ENCODE measurements around the gene MAGI2.

Gene MAGI2

DNA sequence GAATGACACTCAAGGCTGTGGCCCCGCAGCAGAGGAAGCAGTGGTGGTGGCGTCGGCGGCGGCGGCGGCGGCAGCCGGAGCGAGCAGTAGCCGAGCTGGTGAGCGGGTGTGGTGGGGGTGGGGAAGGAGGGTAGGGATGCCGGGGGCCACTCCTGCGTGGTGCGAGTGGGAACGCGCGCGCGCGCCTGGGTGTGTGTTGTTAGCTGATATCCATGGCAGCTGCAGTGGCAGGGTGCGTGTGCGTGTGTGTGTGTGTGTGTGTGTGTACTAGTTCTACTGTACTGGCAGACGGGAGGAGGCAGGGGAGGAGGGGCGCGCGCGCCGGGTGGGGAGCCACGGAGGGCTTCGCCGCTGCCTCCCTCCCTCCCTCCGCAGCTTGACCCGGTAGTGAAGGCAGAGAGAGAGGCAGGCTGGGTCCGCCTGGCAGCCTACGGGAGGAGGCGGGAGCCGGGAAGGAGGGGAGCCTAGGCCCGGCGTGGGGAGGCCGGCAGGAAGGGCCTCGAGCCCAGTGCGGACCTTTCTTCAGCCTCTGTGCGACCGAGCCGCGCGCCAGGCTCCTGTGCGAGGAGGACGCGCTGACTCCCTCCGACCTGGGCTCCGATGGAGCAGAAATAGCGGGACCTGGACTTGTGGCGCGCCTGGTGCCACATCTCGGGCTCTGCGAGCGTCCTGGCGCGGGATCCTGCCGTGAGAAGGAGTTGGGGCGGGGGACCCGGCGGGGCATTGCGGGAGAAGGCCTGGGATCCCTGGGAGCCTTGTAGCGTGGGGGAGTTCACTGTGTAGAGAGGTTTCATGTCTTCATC, at the start of gene MAGI2:
MAGI2 (minus strand) TSS at position 110 of the 803 bp plus-strand sequence. CDS start 347 bp downstream, outside the sequence.
- peak within 1 kb of the TSS; percentile 57 for H3K4me3 ChIP-seq (ENCODE audit: low read depth, low read length)

DNA sequence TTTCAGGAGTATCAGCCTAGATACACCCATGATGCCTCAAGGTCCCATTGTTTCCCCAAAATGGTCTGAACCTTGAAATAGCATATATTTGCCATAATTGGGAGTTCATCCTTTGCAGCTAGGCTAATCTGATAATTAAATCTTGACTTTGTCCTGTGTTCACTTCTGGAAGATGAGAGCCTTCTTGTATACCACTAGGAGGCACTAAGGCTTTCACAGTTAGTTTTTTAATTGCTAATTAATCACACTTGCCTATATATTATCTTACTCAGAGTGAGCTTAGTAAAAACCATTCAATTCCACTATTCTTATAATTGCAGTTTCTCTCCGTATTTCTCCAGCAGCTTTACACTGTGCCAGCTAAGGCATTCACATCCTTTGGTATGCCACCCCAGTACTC, 48.7 kb upstream of the MAGI2 start:
- no peak overlapping the region for H3K4me3 ChIP-seq (ENCODE audit: low read depth, low read length)

DNA sequence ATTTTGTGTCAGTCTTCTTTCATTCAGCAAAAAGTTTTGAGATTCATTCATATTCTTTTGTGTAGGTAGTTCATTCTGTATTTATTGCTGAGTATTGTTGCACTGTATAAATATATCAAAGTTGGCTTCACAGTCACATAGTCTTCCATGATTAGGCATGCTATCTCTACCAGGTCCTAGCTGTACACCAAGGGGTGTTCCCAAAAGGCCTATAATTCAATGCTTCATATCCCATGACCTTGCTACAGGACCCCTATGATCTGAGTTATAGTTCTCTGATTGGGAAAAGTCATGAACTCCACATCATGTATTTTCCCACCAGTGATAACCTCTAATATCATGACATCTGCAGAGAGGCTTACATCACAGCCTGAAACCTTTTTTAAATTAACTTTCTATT, 47.3 kb upstream of the MAGI2 start:
- H3K4me3 ChIP-seq (ENCODE audit: low read depth, low read length): no peak overlapping the region

DNA sequence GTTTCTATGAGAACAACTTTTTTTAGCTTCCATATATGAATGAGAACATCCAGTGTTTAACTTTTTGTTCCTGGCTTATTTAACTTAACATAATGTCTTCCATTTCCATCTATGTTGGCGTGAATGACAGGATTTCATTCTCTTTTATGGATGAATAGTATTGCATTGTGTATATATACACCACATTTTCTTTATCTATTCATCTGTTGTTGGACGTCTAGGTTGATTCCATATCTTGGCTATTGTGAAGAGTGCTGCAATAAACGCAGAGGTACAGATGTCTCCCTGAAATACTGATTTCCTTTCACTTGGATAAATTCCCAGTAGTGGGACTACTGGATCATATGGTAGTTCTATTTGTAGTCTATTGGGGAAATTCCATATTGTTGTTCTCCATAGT, 44.3 kb upstream of the MAGI2 start:
- no peak overlapping the region for H3K4me3 ChIP-seq (ENCODE audit: low read depth, low read length)

DNA sequence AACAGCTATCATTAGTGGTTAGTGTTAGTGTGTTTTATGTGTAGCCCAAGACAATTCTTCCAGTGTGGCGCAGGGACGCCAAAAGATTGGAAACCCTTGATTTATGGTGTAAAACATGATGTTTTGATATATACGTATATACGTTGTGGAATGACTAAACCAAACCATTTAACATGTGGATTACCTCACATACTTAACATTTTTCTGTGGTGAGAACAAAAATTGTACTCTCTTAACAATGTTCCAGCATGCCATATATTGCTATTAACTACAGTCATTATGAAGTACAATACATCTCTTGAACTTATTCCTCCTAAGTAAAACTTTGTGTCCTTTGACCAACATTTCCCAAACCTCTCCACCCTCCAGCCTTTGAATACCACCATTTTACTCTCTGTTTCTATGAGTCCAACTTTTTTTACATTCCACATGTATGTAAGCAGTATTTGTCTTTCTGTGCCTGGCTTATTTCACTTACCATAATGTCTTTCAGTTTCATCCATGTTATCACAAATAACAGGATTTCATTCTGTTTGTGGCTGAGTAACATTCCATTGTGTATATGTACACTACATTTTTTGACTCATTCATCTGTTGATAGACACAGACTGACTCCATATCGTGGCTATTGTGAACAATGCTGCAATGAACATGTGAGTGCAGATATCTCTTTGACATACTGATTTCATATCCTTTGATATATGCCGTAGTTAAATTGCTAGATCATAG, 42.2 kb upstream of the MAGI2 start:
- H3K4me3 ChIP-seq (ENCODE audit: low read depth, low read length): no peak overlapping the region

DNA sequence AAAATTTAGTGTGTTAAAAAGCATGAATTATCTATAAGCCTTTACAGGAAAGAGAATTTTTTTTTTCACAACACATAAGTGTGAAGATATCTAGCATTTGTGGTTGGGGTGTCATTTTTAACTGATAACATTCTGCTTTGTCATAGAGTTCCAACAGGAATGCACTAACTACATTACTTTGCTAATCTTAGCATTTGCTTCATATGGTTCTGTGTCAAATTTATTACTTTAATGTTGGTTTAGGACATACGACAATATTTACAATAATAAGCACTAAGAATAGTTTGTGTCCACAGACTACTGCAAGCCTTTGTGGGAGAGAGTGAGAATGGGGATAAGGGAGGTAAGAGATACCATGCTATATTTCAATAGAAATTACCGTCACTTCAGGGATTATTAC, 40.6 kb upstream of the MAGI2 start:
- H3K4me3 ChIP-seq (ENCODE audit: low read depth, low read length): no peak overlapping the region

DNA sequence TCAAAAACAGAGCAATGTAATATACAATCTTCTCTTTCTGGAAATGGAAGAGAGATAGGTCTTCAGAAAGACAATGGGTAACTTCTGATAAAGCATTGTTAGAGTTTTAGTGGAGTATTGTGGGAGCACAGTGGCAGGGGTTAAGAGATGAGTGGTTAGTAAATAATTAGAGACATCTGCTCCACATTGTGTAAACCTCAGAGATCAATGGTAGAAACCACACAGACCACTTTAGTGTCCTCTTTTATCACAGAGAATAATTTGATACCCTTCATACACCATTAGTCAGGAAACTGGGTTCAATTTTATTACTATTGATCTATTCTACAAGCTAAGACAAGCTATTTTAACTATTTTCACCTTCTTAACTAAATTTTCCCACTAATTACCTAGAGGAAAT, 35.9 kb upstream of the MAGI2 start:
- no peak overlapping the region for H3K4me3 ChIP-seq (ENCODE audit: low read depth, low read length)

DNA sequence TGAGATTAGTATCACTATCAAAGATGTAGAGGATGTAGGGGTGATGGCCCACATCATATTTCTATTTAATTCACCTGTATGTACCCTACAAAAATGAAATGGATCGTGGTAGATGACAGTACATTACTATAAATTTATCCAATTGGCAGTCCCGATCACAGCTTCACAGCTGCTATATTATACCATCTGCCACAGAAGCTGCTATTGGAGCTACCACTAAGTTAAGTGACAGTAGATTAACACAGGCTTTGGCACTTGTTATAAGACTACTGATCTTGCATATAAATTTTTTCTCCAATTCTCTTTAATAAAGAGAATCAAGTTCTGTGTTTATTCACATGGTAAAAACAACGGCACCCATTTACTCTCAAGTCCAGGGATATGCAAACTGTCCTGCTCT, 24.9 kb upstream of the MAGI2 start:
- H3K4me3 ChIP-seq (ENCODE audit: low read depth, low read length): no peak overlapping the region

DNA sequence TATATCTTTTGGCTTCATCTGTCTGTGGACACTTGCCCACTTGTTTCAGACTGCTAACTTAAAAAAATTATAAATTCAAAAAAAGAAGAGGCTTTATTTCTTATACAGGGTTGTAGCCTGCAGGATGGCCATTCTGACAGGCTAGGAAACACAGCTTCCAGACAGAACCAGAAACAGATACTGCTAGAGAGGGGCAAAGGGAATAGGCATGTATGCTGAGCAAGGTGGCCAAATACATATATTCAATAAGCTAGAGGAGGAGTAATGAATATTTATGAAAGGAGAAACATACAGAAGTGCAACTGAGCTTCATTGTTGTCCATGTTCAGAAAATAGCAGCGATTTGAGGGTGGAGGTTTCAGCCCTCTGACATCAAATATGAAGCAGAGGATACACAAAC, 22.0 kb upstream of the MAGI2 start:
- no peak overlapping the region for H3K4me3 ChIP-seq (ENCODE audit: low read depth, low read length)

DNA sequence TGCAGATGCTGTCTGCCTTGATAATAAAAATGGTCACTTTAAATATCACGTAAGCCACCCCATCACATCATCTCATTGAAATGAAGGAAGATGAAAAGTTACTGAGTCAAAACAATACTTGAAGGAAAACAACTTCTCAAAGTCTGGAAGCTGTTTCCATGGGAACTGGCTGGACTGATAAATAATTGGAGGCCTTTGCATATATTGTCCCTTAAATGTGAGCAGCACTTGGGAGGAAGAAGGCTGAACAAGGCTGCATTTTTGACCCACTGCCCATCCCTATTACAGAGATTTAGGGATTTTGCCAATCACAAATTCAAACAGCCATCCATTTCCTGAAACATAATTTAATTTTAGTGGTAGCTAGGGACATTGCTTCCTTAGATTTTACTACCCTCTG, 18.2 kb upstream of the MAGI2 start:
- no peak overlapping the region for H3K4me3 ChIP-seq (ENCODE audit: low read depth, low read length)

DNA sequence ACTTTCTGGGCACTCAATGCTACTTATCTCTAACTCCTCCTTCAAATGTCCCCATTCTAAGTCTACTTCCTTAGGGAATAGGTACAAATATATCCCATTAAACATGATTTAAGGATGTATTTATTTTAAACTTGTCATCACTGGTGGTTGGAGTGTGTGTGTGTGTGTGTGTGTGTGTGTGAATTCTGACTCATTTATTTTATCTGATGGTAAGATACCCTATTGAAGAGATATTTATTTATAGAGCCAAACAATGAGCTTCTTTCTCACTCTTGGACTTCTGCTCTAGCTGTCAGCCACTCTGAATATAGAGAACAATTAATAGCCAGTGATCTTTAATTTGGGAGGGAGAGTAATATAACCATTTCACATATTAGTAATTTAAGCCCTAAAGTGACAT, 17.8 kb upstream of the MAGI2 start:
- H3K4me3 ChIP-seq (ENCODE audit: low read depth, low read length): no peak overlapping the region

DNA sequence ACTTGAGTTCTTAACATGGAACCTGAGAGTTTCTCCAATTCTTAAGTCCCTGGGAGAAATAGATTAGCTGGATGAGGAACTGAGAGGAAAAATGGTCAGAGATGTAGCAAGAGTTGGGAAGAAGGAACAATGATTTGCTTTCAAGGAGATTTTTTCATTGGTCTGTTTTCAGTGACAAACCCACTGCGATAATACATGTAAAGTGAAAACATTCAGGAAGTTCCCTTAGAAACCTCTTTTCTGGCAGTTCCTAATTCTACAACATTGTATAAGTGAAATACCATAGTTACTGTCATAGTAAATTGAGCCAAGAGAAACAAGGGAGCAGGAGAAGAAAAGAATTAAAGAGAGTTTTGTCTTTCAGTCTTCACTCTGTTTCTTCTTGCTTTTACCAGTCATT, 12.1 kb upstream of the MAGI2 start:
- H3K4me3 ChIP-seq (ENCODE audit: low read depth, low read length): no peak overlapping the region

DNA sequence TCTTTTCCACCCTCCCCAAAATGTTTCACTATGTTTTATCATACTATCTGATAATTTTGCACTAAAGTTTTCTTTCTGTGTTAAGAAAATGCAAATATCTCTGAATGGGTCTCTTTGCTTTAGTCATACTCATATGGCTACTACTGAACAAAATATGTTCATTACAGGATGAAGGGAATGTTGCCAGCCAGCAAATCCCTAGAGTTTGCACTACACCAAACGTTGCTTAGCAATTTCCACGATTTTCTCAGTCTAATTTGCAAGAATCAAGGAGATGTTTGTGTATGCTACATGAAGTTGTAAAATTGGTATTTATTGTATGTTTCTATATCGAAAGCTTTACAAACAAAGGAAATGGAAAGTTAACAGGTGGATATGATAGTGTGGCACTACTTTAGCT, 10.6 kb upstream of the MAGI2 start:
- no peak overlapping the region for H3K4me3 ChIP-seq (ENCODE audit: low read depth, low read length)

DNA sequence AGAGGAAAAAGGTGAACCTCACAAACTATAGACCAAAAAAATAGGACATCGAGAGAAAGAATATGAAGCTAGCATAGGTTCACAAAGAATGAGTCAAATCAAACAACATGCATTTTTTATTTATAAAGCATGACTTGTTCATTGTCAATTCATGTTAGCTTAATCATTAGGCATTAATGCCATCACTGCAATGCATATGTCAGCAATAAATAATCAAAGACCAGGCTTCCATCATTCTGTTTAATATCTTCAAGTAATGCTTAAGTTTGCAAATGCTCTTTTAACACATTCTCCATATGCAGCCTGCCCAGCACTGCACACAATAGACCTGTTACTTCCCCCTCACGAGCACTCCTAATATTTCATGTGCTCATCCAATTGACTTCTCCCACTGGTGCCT, 8.9 kb upstream of the MAGI2 start:
- no peak overlapping the region for H3K4me3 ChIP-seq (ENCODE audit: low read depth, low read length)

DNA sequence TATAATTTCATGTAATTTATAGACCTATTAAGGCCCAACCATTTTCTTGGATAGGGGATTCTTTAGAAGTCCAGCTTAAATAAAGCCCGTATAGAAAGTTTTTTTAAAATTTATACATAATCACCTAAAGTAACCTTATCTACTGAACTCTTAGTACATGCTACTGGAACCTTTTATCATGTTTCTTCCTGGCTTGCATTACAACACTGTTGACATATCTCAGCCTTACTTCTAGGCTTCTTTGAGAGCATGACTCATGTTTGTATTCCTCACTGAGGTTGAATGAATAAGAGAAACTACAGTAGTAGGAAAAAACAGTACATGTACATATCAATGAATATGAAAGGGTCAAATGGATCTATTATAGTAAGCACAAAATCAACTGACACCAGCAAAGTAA, 8.2 kb upstream of the MAGI2 start:
- H3K4me3 ChIP-seq (ENCODE audit: low read depth, low read length): no peak overlapping the region

DNA sequence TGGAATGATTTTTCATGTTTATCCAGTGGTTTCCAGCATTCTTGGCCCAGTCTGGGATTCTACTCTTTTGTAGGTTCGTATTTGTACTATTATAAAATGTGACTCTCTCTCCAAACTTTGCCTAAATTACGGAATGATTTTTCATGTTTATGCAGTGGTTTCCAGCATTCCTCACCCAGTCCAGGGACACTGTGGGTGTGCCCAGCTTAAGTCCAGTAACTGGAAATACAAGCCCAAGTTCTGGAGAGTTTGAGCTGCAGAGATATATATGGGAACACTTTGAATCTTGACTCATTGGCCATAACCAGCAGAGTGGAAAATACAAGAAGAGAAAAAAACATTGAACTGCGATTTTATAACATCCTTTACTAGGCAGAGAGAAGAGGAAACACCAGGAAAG, 5.9 kb upstream of the MAGI2 start:
- no peak overlapping the region for H3K4me3 ChIP-seq (ENCODE audit: low read depth, low read length)

DNA sequence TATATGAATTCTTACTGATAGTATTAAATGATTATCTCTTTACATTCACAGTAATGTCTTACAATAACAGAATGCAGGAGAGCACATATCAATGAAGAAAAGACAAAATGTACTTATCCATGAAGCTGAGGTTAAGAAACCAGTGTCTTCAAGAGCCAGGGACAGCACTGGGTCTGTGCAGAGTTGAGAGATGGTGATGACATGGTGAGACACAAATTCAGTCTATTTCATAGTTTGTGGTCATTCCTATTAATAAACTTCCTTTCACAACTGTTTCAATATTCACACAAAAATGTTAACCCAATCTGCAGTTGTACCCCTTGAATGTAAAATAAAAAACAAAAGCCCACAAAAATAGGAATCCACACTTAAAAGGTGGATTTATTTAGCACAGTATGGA, 5.3 kb upstream of the MAGI2 start:
- no peak overlapping the region for H3K4me3 ChIP-seq (ENCODE audit: low read depth, low read length)

DNA sequence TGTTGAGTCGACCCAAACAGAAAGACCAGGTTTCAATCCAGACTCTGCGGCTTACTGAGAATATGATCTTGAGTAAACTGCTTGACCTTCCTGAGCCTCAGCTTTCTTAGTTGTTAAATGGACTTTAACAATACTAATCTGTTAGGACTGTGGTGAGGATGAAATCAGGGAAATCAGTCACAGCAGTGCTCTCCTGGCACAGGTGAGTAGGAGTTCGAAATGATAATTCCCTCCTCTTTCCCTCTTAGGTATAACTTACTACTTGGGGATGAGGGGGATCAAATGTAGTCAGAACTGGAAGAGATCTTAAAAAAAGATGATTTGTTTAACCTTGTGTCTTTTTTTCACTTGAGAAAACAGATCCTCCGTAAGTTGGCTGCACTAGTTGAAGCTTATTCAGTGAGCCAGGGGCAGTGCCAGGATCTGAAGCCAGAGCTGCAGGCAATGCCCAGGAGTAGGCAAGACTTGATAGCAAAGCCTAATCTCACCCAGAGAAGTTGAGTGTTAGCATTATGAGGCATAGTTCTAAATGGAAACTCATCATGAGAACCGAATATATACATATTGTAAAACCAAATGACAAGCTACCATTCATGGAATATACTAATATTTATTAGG, 1.8 kb upstream of the MAGI2 start:
- no peak overlapping the region for H3K4me3 ChIP-seq (ENCODE audit: low read depth, low read length)

DNA sequence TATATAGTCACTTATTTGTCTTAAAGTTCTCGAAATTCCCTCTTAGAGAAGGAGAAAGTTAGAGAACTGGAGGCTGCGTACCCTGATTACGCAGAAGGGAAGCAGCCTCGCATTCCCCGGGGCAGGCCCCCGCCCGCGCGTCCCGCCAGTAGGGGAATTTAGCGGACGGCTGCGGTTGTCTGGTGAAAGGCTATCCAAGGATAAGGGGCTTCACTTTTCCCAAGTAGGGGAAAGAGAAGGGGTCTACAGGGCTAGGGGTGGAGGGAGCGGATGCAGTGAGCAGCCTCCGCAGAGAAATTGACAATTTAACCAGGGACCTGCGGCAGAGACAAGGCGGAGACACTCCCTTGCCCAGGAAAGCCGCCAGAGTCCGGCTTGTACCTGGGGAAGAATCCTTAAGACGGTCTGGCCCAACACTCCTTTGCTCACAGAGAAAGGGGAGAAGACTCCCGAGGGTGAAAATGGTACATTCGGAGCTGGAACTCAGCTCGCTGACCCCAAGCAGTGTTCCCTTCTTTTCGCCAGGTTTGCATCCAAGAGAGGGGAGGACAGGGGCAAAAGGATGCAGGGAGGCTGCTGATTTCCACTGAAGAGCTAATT, 994 bp upstream of the MAGI2 start:
- peak overlapping the region; percentile 57 for H3K4me3 ChIP-seq (ENCODE audit: low read depth, low read length)

DNA sequence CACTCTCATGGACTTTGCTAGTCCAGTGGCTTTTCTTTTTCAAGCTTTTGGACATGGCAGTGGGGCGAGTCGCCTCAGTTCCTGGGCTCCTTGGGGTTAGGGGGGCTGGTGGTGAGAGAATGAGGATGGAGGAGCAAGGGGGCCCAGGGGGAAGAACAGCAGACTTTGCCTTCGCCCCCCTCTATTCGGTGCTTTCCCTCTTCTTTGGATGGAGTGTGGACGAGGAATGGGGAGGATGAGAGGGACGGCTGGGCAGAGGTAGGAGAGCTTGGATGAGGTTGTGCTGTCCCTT, 255 bp downstream of the MAGI2 start:
- H3K4me3 ChIP-seq (ENCODE audit: low read depth, low read length): peak overlapping the region; percentile 57

DNA sequence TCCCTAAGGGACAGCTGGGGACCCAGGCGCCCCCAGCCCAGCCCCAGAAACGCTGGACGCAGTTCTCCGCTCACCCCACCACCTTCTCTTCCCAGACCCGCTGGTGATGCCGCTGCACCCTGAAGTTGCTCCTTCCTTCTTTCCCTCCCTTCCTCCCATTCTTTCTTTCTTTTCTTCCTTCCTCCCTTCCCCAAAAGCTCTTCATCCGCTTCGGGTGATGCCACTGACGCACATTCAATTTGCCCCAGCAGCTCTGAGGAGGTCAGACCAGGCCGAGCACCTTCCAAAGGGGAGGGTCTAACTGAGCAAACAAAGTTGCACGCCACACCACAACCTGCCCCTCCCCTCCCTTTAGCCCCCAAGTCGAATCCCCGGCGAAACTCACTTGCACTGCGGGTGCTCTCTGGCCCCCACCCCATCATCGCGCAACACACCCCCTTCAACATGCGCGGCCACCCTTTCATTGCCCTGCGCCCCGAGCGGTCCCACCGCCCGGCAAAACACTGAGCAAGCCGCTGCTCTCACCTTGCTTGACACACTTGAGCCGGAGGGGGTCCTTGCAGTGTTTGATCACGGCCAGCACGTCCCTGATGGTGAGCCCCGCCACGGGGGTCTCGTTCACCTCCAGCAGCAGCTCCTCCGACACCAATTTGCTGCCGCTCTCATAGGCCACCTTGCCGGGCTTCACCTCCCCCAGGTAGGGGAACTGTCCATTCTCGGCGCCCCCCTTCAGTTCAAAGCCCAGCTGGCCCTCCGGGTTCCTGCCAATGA, 787 bp downstream of the MAGI2 start:
- H3K4me3 ChIP-seq (ENCODE audit: low read depth, low read length): peak overlapping the region; percentile 57
